SK-N-SH (cell line): ENCODE measurements around the gene KLHDC3. TPM values are rescaled to one million over a fixed set of nuclear protein-coding genes. Genes with fewer than 3 reads are reported as not detected.

Source experiments
- CTCF ChIA-PET: fragments of 300-600, 350-600 bp; formaldehyde crosslinking; extraction: SDS; loops from one replicate; lab custom pipeline; 2021; lab: Yijun Ruan, JAX
- POLR2A ChIA-PET: fragments of 350-600 bp; sonication (Branson Sonifier 250); formaldehyde crosslinking; extraction: SDS; loops from one replicate; lab custom pipeline; 2020; ENCODE audit warnings: antibody characterized with exemption, inconsistent platforms; lab: Yijun Ruan, JAX
- DNase-seq: peaks from one replicate; pipeline ENCODE4 v3.0.0; 2012
- H2AFZ ChIP-seq: fragments of 200-600 bp; sonication (generic); 2 replicates; pipeline ENCODE4 v1.8.1; 2016; ENCODE audit warnings: antibody characterized with exemption, mild to moderate bottlenecking, low read depth
- H3F3A ChIP-seq: fragments of 200-600 bp; sonication (generic); replicated peaks from 2 replicates; pipeline ENCODE3; 2016; ENCODE audit warnings: antibody characterized with exemption, mild to moderate bottlenecking; ENCODE audit not compliant: insufficient read depth
- H3K27ac ChIP-seq, 2 experiments: fragments of 200-500 bp in 1 of 2; fragments of 200-600 bp in 1 of 2; sonication (Bioruptor generic) in 1 of 2; sonication (generic), shearing (Covaris generic) in 1 of 2; 2 replicates each; pipeline versions ENCODE4 v1.5.1 to v1.6.1; 2014 to 2016; ENCODE audit warnings: low read depth in 2 of 2, inconsistent platforms in 1 of 2, low read length in 1 of 2, mild to moderate bottlenecking in 1 of 2, mixed read lengths in 1 of 2
- H3K27me3 ChIP-seq: fragments of 200-600 bp; sonication (generic), shearing (Covaris generic); 2 replicates; pipeline ENCODE4 v1.6.1; 2016; ENCODE audit warnings: mixed run types; ENCODE audit not compliant: insufficient read depth
- H3K36me3 ChIP-seq, 2 experiments: fragments of 200-500 bp in 1 of 2; fragments of 200-600 bp in 1 of 2; sonication (Bioruptor generic) in 1 of 2; sonication (generic) in 1 of 2; replicated peaks in 1 of 2; 2 replicates each; pipeline versions ENCODE3 to v1.5.1; 2014 to 2016; ENCODE audit warnings: low read length in 1 of 2, mild to moderate bottlenecking in 1 of 2; ENCODE audit not compliant: insufficient read depth in 2 of 2, control insufficient read depth in 1 of 2
- H3K4me1 ChIP-seq, 2 experiments: fragments of 200-500 bp in 1 of 2; fragments of 200-600 bp in 1 of 2; sonication (Bioruptor generic) in 1 of 2; sonication (generic), shearing (Covaris generic) in 1 of 2; 2 replicates each; pipeline versions ENCODE4 v1.5.1 to v1.6.1; 2014 to 2016; ENCODE audit warnings: low read depth in 1 of 2, low read length in 1 of 2, mixed run types in 1 of 2; ENCODE audit not compliant: insufficient read depth in 2 of 2, control insufficient read depth in 1 of 2
- H3K4me2 ChIP-seq: fragments of 200-600 bp; sonication (generic), shearing (Covaris generic); 2 replicates; pipeline ENCODE4 v1.6.1; 2017; ENCODE audit warnings: mixed run types
- H3K4me3 ChIP-seq, 2 experiments: fragments of 200-500 bp in 1 of 2; fragments of 200-600 bp in 1 of 2; sonication (Bioruptor generic) in 1 of 2; sonication (generic), shearing (Covaris generic) in 1 of 2; 2 replicates each; pipeline versions ENCODE4 v1.5.1 to v1.8.1; 2014 to 2016; ENCODE audit warnings: low read depth in 2 of 2, inconsistent platforms in 1 of 2, low read length in 1 of 2, mild to moderate bottlenecking in 1 of 2, mixed read lengths in 1 of 2, moderate library complexity in 1 of 2
- H3K79me2 ChIP-seq: fragments of 200-600 bp; sonication (generic); 2 replicates; pipeline ENCODE4 v1.8.1; 2017; ENCODE audit warnings: mild to moderate bottlenecking; ENCODE audit not compliant: insufficient read depth
- H3K9ac ChIP-seq: fragments of 200-600 bp; sonication (generic); 2 replicates; pipeline ENCODE4 v1.6.1; 2017; ENCODE audit warnings: mixed run types
- H3K9me2 ChIP-seq: fragments of 200-600 bp; sonication (generic); 2 replicates; pipeline ENCODE4 v1.6.1; 2017; ENCODE audit warnings: mixed run types
- H3K9me3 ChIP-seq: fragments of 200-600 bp; sonication (generic); 2 replicates; pipeline ENCODE4 v1.6.1; 2017; ENCODE audit warnings: mixed run types, mild to moderate bottlenecking, moderate library complexity
- H4K20me1 ChIP-seq: fragments of 200-600 bp; sonication (generic); 2 replicates; pipeline ENCODE4 v1.6.1; 2017; ENCODE audit warnings: mild to moderate bottlenecking, mixed run types; ENCODE audit not compliant: insufficient read depth
- CHD2 ChIP-seq: fragments of 150-350 bp; IDR thresholded peaks from 2 replicates; pipeline ENCODE4 v1.6.1; 2018; ENCODE audit warnings: low read length; ENCODE audit not compliant: partially characterized antibody
- CTCF ChIP-seq: fragments of 200-600 bp; sonication (generic); IDR thresholded peaks from 2 replicates; pipeline ENCODE4 v1.6.1; 2017; ENCODE audit warnings: antibody characterized with exemption, mild to moderate bottlenecking, moderate library complexity
- ELF1 ChIP-seq: IDR thresholded peaks from 2 replicates; pipeline ENCODE4 v1.4.0; 2012
- EZH2phosphoT487 ChIP-seq: fragments of 200-600 bp; sonication (generic); IDR thresholded peaks from 2 replicates; pipeline ENCODE4 v1.6.1; 2017; ENCODE audit warnings: low read depth, mixed run types, mild to moderate bottlenecking, antibody characterized with exemption, moderate library complexity, borderline replicate concordance
- FOSL2 ChIP-seq: IDR thresholded peaks from 2 replicates; pipeline ENCODE4 v1.4.0; 2012; ENCODE audit warnings: low read depth, mild to moderate bottlenecking, moderate library complexity, borderline replicate concordance
- FOXJ3 ChIP-seq: sonication (generic); formaldehyde crosslinking; IDR thresholded peaks from 2 replicates; pipeline ENCODE4 v1.5.1; 2020; ENCODE audit warnings: mild to moderate bottlenecking, missing genetic modification reagents
- FOXM1 ChIP-seq: IDR thresholded peaks from 2 replicates; pipeline ENCODE4 v1.4.0; 2012; ENCODE audit warnings: low read depth, mild to moderate bottlenecking
- MAX ChIP-seq: IDR thresholded peaks from 2 replicates; pipeline ENCODE4 v1.4.0; 2012; ENCODE audit warnings: low read depth
- MXI1 ChIP-seq: IDR thresholded peaks from 2 replicates; pipeline ENCODE4 v1.6.1; 2012; ENCODE audit warnings: mild to moderate bottlenecking, low read depth, low read length, improper control_type of control experiment
- NFIC ChIP-seq: IDR thresholded peaks from 2 replicates; pipeline ENCODE4 v1.4.0; 2012; ENCODE audit warnings: borderline replicate concordance
- NRF1 ChIP-seq: IDR thresholded peaks from 2 replicates; pipeline ENCODE4 v1.6.1; 2012; ENCODE audit warnings: low read depth, mild to moderate bottlenecking, low read length
- RFX5 ChIP-seq: IDR thresholded peaks from 2 replicates; pipeline ENCODE4 v1.6.1; 2012; ENCODE audit warnings: mild to moderate bottlenecking, improper control_type of control experiment, low read length
- TCF12 ChIP-seq: IDR thresholded peaks from 2 replicates; pipeline ENCODE4 v1.4.0; 2012
- TEAD4 ChIP-seq: IDR thresholded peaks from 2 replicates; pipeline ENCODE4 v1.4.0; 2012; ENCODE audit warnings: mild to moderate bottlenecking, borderline replicate concordance; ENCODE audit not compliant: insufficient read depth
- WGBS: methylation state at CpG from one replicate; pipeline ENCODE4 v1.1.6; 2017; ENCODE audit warnings: low lambda C conversion rate; 5-methylcytosine and 5-hydroxymethylcytosine counted together
- polyA plus RNA-seq, 3 experiments: library from polyadenylated mRNA; depleted of rRNA; stranded (reverse); fragments of >200 nt; gene quantifications; 2 replicates each; pipeline ENCODE4 v1.2.3, GENCODE V29; 2012

Gene KLHDC3
- polyA plus RNA-seq, 1 of the 3 experiments (the other 2 are of a cell fraction) = 74.1 TPM

GRCh38 chr6:43037706-43038105 lies 23.7 kb downstream of the KLHDC3 start:
- Histone ChIP-seq H3F3A (peaks cover 14% of the 10 kb centered on the region), H3K9me3 (no peaks in the 10 kb centered on the region), H3K4me3 (no peak overlapping the region), H3K79me2 (no peaks in the 10 kb centered on the region), H3K27ac (no peak overlapping the region), H4K20me1 (no peaks in the 10 kb centered on the region), H3K4me1 (no peaks in the 10 kb centered on the region), H3K36me3 (peaks cover 19 to 53% of the 10 kb centered on the region in 2 experiments), H3K4me2 (no peak overlapping the region), H3K9ac (no peak overlapping the region), H3K27me3 (no peaks in the 10 kb centered on the region), H2AFZ (no peak overlapping the region), H3K9me2 (no peaks in the 10 kb centered on the region)
- POLR2A ChIA-PET = interaction anchor here (1.3 kb wide), 1 partner anchor 16 kb away, joined by 4 read pairs; the partner anchor contains the start of gene CUL7
- WGBS = 88% methylated on average over 7 of the region's 9 CpGs
- no peak for DNase-seq
- CTCF ChIA-PET = interaction anchor here (0.9 kb wide), 1 partner anchor 106 kb away, joined by 3 read pairs; no protein-coding TSS in a partner anchor
- TF ChIP-seq FOXJ3 (CRISPR knock-in tag) (no peak), MXI1 (no peak), NRF1 (no peak), CTCF (no peak), FOSL2 (no peak), FOXM1 (no peak), TEAD4 (no peak), EZH2phosphoT487 (no peak), RFX5 (no peak), MAX (no peak), TCF12 (no peak), CHD2 (no peak), NFIC (no peak)

GRCh38 chr6:43038727-43039126 lies 24.7 kb downstream of the KLHDC3 start:
- Histone ChIP-seq H3K4me1 (no peaks in the 10 kb centered on the region), H3K9ac (no peak overlapping the region), H3K36me3 (peaks cover 24 to 62% of the 10 kb centered on the region in 2 experiments), H3F3A (peaks cover 6% of the 10 kb centered on the region), H3K27me3 (no peaks in the 10 kb centered on the region), H2AFZ (no peak overlapping the region), H3K4me2 (no peak overlapping the region), H4K20me1 (no peaks in the 10 kb centered on the region), H3K27ac (no peak overlapping the region), H3K9me3 (no peaks in the 10 kb centered on the region), H3K4me3 (no peak overlapping the region), H3K9me2 (no peaks in the 10 kb centered on the region), H3K79me2 (no peaks in the 10 kb centered on the region)
- 94% methylated on average over 7 of the region's 9 CpGs for WGBS
- CTCF ChIA-PET = no interaction called here
- TF ChIP-seq ELF1 = no peak
- DNase-seq = no peak
- POLR2A ChIA-PET = interaction anchor here (1.3 kb wide), 1 partner anchor 15 kb away, joined by 4 read pairs; the partner anchor contains the start of gene CUL7
